GM19395 (cell line): Measurements from ENCODE around the gene NUTM2B.
A peak's percentile ranks its signal among the peaks of the same experiment; 100 is the strongest.
"Not testable (repeated sequence)": the region's sequence is repeated elsewhere in the genome, so short reads cannot be mapped to it uniquely, and the experiment has no call there.

ENCODE experiments used
- ATAC-seq: cut with Tn5 transposase; IDR thresholded peaks from one replicate; pipeline ENCODE4 v1.9.1; 2021; ENCODE audit warnings: mild to moderate bottlenecking, moderate library complexity; ENCODE audit not compliant: unreplicated experiment

Gene NUTM2B, protein sequence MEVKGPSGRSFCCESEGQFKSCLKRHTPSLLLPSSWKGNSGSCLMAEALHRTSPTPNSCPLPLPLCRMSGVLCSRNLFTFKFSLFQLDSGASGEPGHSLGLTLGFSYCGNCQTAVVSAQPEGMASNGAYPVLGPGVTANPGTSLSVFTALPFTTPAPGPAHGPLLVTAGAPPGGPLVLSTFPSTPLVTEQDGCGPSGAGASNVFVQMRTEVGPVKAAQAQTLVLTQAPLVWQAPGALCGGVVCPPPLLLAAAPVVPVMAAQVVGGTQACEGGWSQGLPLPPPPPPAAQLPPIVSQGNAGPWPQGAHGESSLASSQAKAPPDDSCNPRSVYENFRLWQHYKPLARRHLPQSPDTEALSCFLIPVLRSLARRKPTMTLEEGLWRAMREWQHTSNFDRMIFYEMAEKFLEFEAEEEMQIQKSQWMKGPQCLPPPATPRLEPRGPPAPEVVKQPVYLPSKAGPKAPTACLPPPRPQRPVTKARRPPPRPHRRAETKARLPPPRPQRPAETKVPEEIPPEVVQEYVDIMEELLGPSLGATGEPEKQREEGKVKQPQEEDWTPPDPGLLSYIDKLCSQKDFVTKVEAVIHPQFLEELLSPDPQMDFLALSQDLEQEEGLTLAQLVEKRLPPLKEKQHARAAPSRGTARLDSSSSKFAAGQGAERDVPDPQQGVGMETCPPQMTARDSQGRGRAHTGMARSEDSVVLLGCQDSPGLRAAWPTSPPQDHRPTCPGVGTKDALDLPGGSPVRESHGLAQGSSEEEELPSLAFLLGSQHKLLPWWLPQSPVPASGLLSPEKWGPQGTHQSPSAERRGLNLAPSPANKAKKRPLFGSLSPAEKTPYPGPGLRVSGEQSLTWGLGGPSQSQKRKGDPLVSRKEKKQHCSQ

DNA sequence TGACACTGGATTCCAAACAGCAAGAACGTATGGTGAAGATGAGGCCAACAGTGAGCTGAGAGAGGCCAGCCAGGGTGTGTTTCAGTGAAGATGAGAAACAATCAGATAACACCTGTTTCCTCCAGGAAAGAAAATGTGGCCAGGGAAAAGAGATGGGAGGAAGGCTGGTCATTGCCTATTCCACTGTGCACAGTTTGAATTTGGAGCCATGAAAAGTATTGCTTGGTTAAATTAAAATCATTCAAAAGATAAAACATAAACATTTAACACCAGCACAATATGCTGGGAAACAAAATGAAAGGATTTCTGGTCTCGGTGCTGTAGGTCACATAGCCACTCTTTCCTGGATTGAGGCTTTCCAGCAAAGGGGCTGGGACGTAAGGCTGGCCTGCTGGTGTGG, at the start of gene NUTM2B:
TSS of gene NUTM2B (plus strand) at position 301 of the 400 bp plus-strand sequence. CDS start 383 bp downstream, outside the sequence.
- ATAC-seq = not testable (repeated sequence)

DNA sequence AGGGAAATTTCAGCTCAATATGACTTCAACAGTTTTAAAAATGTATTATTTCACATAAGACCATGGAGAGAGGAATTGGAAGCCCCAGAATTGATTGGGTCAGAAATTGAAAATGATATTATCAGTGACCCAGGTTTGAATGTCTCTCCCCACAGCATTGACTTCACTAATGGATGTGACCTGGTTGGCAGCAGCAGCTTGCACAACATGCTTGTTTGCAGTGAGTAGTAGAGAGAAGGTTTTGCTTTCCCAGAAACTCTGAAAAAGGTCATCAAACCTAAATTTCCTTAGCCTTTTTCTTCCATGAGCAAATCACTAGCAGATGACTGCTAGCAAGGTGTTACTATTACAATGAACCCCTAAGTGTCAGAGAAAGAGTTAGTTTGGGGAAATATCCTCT, 39.7 kb upstream of the NUTM2B start:
- not testable (repeated sequence) for ATAC-seq

DNA sequence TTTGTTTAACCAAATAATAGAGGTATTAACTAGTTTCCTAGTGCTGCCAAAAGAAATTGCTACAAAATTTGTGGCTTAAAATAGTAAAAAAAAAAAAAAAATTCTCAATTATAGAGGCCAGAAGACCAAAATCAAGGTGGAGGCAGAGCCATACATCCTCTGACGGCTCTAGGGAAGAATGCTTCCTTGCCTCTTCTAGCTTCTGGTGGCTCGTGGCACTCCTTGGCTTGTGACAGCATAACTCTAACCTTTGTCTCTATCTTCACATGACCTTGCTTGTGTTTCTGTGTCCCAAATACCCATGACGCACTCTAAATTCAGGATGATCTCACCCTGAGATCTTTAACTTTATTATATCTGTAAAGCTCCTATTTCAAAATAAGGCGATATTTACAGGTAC, 38.3 kb upstream of the NUTM2B start:
- not testable (repeated sequence) for ATAC-seq

DNA sequence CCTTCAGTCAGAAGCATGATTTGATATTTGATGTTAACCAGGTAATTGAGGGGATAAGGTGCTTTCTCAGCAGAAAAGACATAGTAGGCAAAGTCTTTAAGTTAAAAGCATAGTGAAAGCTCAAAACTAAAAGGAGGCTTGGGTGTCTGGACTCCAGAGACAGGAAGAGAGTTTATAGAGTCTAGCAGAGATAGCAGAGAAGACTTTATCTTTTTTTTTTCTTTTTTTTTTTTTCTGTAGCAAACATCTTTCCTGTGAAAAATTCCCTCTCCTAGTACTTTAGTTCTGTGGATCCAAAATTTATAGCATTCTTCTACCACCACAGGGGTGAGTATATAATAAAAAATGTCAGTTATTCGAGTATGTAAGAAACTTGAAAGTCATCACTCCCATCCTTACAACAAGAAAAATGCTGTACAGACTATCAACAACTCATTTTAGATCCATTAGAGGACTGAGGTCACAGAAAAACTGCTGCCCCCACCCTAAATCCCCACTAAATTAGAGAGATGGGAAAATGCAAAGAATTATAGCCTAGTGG, 33.7 kb upstream of the NUTM2B start:
- not testable (repeated sequence) for ATAC-seq

DNA sequence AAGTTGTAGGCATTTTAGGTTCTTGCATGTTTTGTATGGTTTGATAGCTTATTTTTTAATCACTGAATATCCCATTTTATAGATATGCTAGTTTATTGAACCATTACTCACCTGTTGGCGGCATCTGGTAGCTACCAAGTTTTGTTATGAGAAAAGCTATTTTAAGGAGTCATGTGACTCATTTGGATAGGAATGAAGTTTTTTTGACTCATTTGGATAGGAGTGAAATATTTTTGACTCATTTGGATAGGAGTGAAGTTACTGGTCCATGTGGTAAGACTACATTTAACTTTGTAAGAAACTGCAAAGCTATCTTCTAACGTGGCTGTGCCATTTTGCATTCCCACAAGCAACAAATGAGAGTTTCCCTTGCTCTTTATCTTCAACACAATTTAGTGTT, 28.1 kb upstream of the NUTM2B start:
- not testable (repeated sequence) for ATAC-seq

DNA sequence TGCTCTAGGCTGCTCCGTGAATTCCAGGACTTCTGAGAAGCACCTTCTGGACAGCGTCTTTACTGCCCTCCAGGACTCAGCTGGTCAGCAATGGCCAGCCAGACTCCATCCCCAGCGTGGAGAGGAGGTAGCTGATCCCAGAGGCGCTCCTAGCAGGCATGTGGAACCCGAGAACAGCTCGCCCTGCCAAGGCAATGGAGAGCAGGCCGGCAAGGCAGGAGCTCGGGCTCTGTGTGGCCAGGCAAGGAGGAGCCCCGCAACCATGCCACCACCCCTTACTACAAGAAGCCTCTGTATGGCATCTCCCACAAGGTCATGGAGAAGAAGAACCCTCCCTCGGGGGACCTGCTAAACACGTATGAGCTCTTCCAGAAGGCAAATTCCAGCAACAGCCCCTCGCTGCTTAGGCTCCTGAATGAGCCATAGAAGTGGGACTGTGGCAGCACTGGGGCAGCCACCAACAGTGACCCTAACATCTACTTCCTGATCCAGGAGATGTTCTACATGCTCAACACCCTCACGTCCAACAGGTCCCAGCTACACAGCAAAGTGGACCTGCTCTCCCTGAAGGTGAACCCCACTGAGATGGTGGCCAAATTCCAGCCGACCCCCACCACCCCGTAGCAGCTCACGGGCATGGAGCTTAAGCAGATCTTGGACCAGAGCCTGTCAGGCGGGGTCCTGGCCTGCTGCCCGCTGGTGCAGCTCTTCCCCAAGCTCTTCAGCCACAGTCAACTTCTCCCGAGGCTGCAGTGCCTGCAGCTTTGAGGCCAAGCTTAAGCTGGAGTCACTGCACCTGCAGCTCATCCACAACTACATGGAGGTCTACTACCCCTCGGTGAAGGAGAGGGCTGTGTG, 19.8 kb upstream of the NUTM2B start:
- ATAC-seq = not testable (repeated sequence)

DNA sequence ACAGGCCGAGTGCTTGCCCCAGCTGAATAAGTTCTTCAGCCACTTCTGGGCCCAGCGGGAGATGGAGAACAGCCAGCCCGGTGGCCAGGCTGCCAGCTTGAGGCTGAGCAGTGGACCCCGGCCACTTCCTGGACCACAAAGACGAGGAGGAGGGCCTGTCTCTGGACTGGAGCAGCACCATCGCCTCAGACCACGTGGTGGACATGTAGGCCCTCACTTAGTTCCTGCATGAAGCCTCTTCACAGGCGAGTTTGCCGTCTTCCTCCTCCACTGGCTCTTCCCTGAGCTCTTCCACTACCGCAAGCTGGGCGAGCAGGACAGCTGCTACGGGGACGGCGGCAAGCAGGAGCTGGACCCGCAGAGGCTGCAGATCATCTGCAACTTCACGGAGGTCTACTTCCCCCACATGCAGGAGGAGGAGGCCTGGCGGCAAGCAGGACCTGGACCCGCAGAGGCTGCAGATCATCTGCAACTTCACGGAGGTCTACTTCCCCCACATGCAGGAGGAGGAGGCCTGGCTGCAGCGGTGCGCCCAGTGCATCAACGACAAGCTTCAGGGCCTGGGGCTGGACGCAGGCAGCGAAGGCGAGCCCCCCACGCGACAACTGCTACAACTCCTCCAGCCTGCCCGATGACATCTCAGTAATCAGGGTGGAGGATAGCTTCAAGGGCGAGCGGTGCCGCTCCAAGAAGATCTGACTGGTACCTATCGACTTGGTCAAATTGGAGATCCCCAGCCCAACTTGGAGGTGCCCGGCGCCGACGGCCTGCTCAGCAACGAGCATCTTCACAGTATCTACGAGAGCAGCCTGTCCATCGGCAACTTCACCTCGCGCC, 18.9 kb upstream of the NUTM2B start:
- not testable (repeated sequence) for ATAC-seq

DNA sequence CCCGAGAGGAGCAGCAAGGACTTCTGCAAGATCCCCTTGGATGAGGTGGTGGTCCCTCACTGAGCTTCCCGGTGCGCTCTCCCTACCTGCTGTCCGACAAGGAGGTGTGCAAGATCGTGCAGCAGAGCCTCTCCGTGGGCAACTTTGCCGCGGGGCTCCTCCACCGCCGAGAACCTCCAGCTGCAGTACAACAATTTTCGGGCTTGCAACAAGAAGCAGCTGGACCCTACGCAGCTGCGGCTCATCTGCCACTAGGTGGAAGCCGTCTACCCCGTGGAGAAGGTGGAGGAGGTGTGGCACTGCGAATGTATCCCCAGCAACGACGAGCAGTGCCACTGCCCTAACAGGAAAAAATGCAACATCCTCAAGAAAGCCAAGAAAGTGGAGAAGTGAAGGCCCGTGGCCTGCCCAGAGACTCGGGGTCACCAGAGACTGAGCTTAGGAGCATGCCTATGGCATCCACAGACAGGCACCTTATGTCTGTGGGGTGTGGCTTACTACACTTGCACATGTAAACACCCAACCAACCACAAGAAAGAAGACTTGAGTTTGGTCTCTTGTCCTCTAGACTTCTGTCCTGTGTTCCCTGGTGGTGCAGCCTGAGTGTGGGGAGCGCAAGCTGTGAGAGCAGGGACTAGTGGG, 17.9 kb upstream of the NUTM2B start:
- ATAC-seq = peak; percentile 74

DNA sequence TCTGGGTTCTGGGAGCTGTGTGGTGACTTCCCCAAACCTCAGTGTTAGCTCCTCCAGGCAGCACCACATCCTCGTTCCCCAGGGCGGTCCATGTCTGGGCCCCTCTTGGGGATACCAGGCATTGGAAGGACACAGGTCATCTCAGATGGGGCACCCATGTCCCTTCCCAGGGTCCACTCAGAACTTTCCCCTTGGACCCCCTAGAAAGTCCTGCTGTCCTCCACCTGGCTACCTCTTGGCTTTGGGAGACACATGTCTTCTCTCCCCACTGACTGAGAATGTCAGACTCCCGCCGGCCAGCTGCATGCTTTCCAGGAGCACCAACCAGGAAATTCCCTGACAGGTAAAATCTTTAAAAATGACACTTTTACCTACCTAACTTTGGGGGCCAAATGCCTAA, 16.4 kb upstream of the NUTM2B start:
- ATAC-seq = not testable (repeated sequence)

DNA sequence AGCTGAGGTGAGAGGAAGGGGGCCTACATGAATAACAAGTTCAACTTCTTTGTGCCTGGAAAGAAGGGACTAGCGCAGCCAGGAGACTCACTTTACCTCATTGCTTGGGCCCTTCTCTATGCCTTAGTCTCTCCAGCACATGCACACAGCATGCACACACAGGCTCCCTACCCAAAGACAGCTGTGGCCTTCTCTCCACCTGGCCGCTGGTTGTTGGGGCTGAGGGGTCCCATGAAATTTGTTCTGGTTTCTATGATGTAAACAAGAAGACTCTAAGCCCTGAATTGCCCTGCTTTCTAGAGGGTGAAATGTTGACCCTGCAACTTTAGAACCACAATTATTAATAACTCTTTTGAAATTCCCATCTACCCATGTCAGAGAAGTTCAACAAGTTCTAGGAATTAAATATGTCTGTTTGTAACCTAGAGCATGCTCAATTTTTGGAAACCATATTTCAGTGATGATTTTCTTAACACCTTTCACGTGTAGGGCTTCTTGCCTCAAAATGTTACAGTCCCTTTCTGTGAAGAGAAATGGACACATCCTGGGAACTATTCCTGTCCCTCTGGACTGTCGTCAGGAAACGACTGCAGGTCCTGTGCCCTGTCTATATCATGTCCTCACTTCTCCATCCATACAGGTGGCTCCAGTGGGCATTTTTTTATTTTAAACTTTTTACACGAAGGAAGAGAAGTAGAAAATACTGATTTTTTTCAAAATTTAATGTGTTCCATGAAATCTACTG, 15.4 kb upstream of the NUTM2B start:
- not testable (repeated sequence) for ATAC-seq

DNA sequence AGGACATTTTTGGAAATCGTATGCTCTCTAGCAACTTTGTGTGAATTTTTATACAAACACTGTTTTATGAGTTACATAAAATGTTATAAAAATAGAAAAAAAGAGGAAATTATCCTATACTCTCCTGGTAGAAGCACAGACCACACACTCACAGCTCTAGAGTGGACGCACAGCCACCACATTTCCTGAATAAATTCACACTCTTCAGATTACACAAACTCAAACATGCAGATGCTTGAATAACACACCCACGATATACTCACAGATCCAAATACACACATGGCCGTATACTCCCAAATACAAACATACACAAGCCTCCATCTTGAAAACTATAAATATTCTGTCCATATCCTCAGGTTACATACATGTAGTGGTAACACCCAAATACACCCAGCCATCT, 14.2 kb upstream of the NUTM2B start:
- not testable (repeated sequence) for ATAC-seq

DNA sequence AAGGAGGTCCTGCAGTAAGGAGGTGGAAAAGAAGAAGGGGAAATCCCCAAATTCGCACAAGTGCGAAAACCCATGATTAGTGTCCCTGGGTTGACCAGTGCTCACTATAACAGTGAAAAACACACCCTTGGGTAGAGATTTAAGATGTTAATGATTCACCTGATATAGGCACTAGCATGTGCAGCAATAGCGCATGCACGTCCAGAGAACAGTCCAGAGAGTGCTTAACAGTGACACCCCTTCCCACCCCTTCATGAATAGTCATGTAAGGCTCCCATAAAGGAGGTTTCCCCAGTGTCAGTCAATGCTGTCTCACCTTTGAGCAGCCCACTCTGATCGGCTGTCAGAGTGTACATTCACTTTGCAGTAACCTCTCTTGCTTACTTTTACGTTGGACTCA, 6.4 kb upstream of the NUTM2B start:
- not testable (repeated sequence) for ATAC-seq

DNA sequence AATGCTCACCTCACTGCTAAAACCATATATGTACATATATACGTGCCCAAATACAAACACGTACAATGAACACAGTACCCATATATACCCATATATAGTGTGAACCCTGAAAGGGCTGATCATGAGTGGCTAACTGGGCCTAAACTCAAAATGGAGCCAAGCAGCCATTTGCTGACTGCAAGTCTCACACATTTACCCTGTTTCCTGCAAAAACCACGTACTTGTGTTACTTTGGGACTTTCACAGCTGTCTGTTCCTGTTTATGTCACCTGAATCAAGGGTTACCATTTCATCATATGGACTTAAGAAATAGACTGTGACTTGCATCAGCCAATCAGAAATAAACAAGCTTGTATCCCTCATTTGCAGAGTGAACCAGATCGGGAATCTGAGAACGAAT, 5.9 kb upstream of the NUTM2B start:
- not testable (repeated sequence) for ATAC-seq

DNA sequence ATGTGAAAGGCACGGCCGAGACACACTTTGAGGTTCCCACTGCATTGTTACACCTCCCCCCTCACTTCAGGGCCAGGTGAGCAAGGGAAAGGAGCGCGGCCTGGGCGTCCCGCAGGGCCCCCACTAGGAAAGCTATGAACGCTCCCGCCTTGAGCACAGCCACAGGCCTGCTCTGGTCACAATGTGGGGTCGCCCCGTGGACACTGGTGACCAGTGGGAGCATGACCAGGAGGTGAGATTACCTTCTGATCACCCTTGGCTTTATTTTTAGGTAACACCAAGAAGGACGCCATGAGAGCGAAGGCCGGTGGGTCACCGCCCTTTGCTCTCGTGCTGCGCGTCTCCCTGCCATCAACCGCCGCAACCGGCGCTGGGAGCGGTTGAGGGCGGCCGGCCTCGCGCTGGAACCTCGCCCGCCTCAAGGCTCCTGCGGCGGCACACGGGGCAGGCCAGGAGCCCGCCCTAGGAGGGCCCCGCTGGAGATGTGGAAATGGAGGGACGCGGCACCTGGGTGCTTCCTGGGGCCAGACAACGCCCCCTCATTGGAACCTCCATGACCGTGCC, 2.6 kb upstream of the NUTM2B start:
- not testable (repeated sequence) for ATAC-seq

DNA sequence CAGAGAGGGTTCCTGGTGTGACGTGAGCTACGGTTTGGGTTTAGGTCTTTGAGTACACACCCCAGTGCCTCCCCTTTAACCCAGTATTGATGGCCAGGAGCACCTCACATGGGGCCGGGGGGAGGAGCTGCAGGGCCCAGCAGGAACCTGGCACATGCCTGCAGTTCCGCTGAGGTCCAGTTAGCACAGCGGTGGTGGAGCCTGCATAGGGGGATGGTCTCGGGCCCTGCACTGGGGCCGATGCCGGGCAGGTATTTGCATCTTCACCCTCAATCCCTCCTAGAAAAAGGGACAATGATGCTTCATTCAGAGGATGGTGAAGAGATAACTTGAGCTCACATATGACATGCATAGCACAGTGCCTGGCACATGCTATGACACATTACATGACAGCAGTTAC, 4.0 kb downstream of the NUTM2B start:
- ATAC-seq = not testable (repeated sequence)

DNA sequence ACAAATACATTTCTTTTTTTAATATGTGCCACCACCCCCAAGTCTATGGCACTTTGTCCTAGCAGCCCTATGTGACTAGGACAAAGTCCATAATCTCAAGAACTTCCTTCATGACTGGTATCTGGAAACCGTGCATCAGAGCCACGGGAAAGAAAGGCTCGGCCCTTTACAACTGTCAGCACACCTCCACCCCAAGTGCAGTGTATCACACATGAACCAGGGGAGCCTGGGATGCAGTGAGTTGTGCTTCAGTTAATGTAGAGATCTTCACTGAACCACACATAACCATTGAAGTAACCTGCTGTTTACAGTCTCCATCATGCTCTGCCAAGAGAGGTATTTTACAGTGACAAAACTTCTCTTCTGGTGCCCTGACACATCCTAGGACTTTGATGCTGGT, 11.9 kb downstream of the NUTM2B start:
- ATAC-seq = not testable (repeated sequence)

DNA sequence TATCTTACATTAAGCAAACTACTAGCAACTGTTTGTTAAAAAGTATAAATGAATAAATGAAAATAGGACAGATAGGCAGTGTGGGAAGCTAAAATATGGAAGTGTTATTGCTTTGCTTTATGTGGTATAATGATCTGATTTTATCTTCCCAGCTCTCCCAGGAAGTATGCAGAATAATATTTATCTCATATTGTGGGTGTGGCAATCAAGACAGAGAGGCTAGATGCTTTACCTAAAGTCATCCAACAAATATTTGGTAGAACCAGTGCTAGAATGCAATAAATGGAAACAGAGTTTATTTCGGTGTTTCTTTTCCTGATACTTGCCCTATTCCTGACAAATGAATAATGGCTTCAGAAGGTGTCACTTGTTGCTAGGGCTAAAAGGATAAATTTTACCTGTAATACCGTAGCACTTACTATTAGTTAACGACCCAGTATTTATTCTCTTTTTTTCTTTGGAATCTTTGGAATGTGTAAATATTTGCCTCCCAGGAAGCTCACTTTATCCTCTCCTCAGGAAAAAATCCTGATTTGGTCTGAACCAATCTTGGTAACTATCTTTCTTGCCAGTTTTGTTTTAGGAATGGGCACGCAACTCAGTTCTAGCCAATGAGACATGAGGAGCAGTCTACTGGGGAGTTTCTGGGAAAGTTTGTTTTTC, 14.0 kb downstream of the NUTM2B start:
- ATAC-seq = not testable (repeated sequence)

DNA sequence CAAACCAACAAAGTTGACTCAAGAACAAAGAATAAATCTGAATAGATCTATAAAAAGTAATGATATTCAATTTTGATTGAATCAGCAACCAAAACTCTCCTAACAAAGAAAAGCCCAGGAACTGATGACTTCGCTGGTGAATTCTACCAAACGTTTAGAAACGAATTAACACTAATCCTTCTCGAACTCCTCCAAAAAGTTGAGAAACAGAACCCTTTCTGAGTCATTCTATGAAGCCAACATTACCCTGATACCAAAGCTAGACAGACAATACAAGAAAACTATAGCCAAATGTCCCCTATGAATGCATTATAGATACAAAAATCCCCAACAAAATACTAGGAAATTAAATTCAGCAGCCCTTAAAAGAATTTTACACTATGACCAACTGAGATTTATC, 17.0 kb downstream of the NUTM2B start:
- not testable (repeated sequence) for ATAC-seq
